Activated T-cell treated with anti-CD3 and anti-CD28 coated beads for 24 hours (primary cell): Measurements from ENCODE around the gene SERTM2.

Source experiments
- DNase-seq: peaks from one replicate; pipeline ENCODE4 v3.0.0-alpha.2; 2020; ENCODE audit warnings: low read depth

Gene SERTM2

GRCh38 chrX:111560801-111561200 lies 49.4 kb downstream of the SERTM2 start:
- DNase-seq = no peak

DNA sequence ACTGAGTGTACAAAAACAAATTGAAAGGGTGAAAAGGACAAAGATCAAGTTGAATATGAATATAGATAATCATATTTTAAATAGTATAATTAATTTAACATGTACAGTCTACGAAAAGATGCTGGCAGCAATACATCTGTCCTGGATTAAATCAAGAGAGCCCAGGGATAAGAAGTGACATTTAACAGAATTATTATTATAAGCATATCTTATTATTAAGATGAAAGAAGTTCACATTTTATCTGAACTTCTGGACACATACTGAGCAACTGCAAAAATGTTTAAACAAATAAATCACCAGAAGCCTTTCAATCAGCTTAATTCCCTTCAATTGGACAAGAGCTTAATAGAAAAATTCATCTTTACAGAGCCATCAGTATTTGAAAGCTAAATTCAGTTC lies 50.4 kb downstream of the SERTM2 start:
- no peak for DNase-seq

DNA sequence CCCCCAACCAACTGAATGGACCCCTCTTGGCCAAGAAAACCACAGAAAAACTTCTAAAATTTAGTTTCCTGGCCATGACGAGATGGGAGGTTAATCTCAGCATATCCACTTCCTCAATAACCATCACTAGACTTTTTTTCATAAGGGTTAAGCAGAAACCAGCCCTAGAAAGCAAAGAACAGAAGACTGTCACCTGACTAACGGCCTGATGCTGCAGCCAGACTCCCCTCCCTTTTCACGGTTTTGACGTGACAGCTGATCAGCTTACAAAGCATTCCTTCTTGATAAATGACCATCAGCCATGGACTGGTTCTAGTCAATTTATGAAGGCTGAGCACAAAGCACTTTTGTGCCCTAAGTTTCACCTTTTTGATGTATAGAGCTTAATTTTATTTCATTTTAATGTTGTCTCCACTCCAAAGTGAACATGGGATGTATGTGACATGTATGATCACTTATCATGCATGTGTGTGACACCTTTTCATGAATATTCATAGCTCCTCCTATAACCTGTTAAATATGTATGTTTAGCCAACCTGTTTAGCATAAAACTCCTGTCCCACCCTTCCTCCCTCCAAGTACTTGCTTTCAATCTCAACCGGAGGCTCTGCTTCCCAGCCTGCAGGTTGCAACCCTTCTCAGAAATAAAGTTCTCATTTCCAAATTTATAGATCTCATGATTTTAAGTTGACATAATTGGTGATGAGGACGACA lies 56.3 kb downstream of the SERTM2 start:
- no peak for DNase-seq

GRCh38 chrX:111568354-111568753 lies 56.9 kb downstream of the SERTM2 start:
- no peak for DNase-seq

GRCh38 chrX:111568817-111569216 lies 57.4 kb downstream of the SERTM2 start:
- DNase-seq = no peak
